Measurements from ENCODE around the gene FMNL1.

- no peak for TF ChIP-seq CTCF (IDR thresholded peaks at IDR 0.05)
- no peak for TF ChIP-seq POLR2A (IDR thresholded peaks at IDR 0.05)
Observed at GRCh38 chr17:45195424-45195823, 26.3 kb upstream of the FMNL1 start.

All from adrenal gland (tissue), 5 donors.